ENCODE measurements around the gene FAM83G.

DNA sequence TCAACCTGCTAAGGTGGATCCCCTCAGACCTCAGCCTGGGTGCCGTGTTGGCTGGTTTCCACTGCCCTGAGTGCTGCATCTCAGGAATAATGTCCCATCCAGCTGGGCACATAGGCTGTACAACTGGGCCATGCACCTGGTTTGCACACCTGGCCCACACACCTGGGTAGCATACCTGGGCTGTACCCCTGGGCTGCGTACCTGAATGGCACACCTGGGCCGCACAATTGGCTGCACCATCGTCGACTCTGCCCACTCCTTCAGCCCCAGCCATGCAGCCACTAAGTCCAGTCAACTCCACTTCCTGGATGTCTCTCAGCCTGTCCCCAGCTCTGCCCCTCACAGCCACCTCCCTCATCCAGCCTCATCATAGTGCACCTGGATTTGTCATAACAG lies 44.7 kb downstream of the FAM83G start:
- TF ChIP-seq, protein P1, sequence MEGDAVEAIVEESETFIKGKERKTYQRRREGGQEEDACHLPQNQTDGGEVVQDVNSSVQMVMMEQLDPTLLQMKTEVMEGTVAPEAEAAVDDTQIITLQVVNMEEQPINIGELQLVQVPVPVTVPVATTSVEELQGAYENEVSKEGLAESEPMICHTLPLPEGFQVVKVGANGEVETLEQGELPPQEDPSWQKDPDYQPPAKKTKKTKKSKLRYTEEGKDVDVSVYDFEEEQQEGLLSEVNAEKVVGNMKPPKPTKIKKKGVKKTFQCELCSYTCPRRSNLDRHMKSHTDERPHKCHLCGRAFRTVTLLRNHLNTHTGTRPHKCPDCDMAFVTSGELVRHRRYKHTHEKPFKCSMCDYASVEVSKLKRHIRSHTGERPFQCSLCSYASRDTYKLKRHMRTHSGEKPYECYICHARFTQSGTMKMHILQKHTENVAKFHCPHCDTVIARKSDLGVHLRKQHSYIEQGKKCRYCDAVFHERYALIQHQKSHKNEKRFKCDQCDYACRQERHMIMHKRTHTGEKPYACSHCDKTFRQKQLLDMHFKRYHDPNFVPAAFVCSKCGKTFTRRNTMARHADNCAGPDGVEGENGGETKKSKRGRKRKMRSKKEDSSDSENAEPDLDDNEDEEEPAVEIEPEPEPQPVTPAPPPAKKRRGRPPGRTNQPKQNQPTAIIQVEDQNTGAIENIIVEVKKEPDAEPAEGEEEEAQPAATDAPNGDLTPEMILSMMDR (conservative IDR thresholded peaks at IDR 0.05 in 1 of 2, IDR thresholded peaks at IDR 0.05 in 1 of 2; ENCODE audit: low read depth in 1 of 2, low read length in 2 of 2): no peak
- TF ChIP-seq EZH2 (IDR thresholded peaks at IDR 0.05; ENCODE audit: low read length, missing control alignments): no peak

Data from fibroblast of lung (primary cell).